ENCODE results near the gene RRP1.

The RRP1 gene, protein sequence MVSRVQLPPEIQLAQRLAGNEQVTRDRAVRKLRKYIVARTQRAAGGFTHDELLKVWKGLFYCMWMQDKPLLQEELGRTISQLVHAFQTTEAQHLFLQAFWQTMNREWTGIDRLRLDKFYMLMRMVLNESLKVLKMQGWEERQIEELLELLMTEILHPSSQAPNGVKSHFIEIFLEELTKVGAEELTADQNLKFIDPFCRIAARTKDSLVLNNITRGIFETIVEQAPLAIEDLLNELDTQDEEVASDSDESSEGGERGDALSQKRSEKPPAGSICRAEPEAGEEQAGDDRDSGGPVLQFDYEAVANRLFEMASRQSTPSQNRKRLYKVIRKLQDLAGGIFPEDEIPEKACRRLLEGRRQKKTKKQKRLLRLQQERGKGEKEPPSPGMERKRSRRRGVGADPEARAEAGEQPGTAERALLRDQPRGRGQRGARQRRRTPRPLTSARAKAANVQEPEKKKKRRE

DNA sequence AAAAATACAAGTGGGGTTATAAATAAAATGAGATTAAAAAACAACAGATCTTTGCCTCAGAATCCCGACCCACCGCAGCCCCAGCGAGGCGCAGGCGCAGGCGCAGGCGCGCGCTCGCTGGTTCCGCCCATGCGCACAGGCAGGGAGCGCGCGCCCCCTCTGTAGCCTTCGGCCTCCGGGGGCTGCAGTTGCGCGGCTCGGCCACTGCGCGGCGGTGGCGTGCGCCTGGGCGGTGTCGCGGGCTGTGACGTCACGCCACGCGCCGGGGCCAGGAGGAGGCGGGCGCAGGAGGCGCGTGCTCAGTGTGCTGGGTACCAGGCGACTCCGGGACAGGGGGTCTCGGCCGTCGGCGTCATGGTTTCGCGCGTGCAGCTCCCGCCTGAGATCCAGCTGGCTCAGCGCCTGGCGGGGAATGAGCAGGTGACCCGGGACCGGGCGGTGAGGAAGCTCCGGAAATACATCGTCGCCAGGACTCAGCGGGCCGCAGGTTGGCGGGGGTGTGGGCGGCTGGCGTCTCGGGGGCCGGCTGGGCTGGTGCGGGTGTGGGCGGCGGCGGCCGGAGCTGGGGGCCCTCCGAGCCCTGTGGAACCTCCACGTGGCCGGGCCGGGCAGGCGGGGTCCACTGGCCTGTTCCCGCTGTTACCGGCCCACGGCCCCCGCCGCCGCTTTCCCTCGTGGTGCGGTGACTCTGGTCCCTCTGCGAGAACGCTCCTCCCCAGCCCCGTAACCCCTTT is at the start of gene RRP1:
Gene RRP1, plus strand, starts transcription at position 302 of the 734 bp plus-strand sequence. Its CDS starts 53 bp downstream, at position 355.
- peak; percentile 90 for DNase-seq

- DNase-seq = no peak
Measured at GRCh38 chr21:43739621-43740435, 49.5 kb upstream of the RRP1 start.

- DNase-seq = no peak
Measured at GRCh38 chr21:43740497-43741156, 48.8 kb upstream of the RRP1 start.

GRCh38 chr21:43741423-43742096 is 47.8 kb upstream of the RRP1 start:
- DNase-seq = no peak

GRCh38 chr21:43743947-43744346 is 45.4 kb upstream of the RRP1 start:
- DNase-seq = no peak

GRCh38 chr21:43744725-43745124 is 44.7 kb upstream of the RRP1 start:
- DNase-seq = no peak

GRCh38 chr21:43745772-43746517 is 43.4 kb upstream of the RRP1 start:
- no peak for DNase-seq

GRCh38 chr21:43748622-43749021 is 40.8 kb upstream of the RRP1 start:
- DNase-seq = no peak

DNA sequence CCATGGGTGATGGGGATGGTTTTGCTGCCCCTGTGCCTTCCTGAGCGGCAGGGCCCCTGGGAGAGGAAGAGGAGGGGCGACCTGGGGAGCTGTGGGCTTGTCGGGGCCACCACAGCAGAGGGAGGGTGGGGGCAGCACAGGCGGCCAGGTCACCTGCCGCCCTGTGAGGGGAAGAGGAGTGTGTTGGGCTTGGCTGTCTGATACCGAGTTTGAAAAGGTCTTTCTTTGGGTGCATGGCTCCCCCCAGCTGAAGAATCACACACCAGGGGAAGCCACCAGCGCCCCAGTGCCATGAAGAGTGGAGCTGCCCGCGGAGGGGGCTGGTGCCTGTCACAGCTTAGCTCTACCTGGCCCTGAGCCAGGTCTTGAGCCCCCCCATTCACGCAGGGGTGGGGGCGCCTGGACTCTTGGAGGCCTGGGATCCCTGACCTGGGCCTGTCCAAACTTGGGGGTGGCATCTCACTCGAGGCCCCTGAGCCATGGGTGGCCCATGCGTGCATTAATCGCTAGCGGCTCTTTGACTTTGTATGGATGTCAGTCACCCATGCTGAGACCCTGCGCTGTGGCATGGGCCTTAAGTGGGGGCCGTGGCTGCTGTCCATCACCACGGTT is 39.6 kb upstream of the RRP1 start:
- DNase-seq = no peak

- no peak for DNase-seq
Measured at GRCh38 chr21:43750339-43751033, 38.9 kb upstream of the RRP1 start.

- DNase-seq = no peak
Measured at GRCh38 chr21:43751955-43752591, 37.3 kb upstream of the RRP1 start.

DNA sequence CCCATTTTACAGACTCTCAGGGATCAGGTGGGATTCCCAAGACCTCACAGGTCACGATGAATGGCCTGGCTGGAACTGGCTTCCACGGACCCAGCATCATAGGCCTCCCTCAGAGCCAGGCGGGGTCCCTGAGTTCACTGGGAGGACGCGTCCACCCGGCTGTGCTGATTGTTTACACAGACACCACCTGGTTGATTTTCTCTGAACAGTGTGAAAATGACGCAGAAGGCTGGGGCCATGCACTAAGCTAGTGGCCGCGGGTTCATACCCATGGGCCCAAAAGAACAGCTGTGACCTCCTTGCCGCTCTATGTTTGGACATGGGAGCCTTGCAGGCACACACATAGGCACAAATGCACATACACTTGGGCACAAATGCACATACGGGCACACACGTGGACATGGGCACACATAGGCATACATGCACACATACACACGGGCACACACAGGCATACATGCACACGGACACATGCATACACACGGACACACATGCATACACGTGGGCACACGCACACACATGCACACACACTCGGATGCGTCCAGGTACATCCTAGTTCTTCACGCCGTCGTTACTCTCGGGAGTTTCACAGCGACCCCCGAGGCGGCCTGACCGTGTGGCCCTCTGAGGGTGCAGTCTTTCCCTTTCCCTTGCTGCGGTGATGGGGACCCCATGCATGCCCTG is 36.5 kb upstream of the RRP1 start:
- no peak for DNase-seq

DNA sequence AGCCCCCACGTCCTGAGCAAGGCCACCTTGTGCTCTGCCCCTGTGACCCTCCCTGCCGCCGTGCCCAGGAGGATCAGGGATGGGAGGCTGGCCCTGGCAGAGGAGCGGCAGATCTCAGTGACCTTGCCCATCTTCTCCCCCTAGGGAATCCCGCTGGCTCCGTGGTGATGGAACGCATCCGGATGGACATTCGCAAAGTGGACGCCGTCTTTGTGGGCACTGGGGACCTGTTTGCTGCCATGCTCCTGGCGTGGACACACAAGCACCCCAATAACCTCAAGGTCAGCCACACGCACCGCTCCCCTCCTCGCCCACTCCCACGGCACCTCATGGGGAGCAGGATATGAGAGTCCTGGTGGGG is 36.0 kb upstream of the RRP1 start:
- DNase-seq = no peak

- DNase-seq = no peak
Measured at GRCh38 chr21:43754948-43755781, 34.2 kb upstream of the RRP1 start.

DNA sequence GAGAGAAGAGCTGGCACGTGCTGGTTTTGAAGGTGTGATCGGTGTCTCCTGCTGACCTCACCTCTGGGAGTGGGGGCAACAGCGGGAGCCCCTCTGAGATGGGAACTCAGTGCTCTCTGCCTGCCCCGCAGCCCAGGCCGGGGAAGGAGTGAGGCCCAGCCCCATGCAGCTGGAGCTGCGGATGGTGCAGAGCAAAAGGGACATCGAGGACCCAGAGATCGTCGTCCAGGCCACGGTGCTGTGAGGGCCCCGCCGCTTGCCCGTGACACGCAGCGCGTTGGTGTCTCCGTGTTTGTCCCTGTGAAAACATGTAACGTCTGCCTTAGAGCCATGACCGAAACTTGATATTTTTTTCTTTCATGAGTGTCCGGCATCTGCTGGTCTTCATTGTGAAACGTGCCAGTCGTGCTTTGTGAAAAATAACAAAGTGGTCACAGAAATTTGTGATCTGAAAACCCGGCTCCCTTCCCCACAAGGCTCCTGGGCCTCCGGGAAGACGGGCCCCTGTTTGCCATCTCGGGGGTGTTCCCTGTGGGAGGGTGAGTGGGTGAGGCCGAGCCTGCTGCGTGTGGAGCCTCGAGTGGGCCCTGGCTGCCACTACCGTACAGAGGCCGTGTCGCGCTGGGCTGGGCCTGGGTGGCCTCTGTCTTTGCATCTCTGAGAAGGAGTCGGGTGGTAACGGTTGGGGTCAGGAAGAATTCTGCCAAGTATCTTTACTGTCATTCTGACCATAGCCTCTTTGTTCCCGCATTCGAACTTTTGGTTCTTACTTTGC is 33.4 kb upstream of the RRP1 start:
- DNase-seq = no peak

- DNase-seq = no peak
Measured at GRCh38 chr21:43757601-43758000, 31.8 kb upstream of the RRP1 start.

DNA sequence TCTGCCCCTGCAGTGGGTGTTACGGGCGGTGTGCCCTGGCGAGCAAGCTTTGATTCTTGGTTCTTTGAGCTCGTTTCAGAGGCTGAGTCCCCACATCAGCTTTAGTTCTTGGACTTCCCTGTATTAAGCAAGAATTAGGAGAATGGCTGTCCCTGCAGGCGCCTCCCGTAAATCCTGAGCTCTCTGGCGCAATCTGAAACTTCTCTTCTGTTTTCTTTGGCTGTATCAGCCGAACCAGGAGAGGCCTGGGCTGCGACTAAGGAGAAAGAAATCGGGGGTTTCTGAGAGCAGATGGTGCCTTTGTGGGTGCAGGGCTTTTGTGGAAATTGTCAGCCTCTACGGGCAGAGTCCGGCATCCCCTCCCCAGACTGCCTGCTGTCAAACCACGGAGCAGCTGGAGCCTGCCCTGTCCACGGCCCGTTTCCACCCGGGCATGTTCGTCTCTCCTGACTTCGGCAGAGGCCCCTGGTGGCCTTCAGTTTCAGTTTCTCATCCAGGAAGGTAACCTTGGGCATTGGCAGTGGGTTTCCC is 31.2 kb upstream of the RRP1 start:
- no peak for DNase-seq

All from NCI-H2171 (cell line).